GM23248 (cell line): ENCODE measurements around the gene SLC38A2. TPM values are rescaled to one million over a fixed set of nuclear protein-coding genes. Genes with fewer than 3 reads are reported as not detected.

Experiments used
- DNase-seq: peaks from one replicate; pipeline ENCODE4 v3.0.0-alpha.2; 2015
- H2AFZ ChIP-seq: fragments of 200-600 bp; sonication (generic); 2 replicates; pipeline ENCODE4 v1.6.1; 2016; ENCODE audit warnings: antibody characterized with exemption
- H3F3A ChIP-seq: fragments of 200-600 bp; sonication (generic); 2 replicates; pipeline ENCODE4 v1.6.1; 2016; ENCODE audit warnings: mild to moderate bottlenecking, antibody characterized with exemption, mixed run types; ENCODE audit not compliant: insufficient read depth
- H3K27ac ChIP-seq: fragments of 200-600 bp; sonication (generic); 2 replicates; pipeline ENCODE4 v1.5.1; 2016; ENCODE audit warnings: mild to moderate bottlenecking
- H3K27me3 ChIP-seq: fragments of 200-600 bp; sonication (generic); replicated peaks from 2 replicates; pipeline ENCODE4 v1.6.1; 2016; ENCODE audit warnings: mild to moderate bottlenecking; ENCODE audit not compliant: insufficient read depth
- H3K36me3 ChIP-seq: fragments of 200-600 bp; sonication (generic); 2 replicates; pipeline ENCODE4 v1.6.1; 2016; ENCODE audit warnings: low read depth, mild to moderate bottlenecking
- H3K4me1 ChIP-seq: fragments of 200-600 bp; sonication (generic); 2 replicates; pipeline ENCODE4 v1.6.1; 2016; ENCODE audit warnings: mild to moderate bottlenecking; ENCODE audit not compliant: insufficient read depth
- H3K4me2 ChIP-seq: fragments of 200-600 bp; sonication (generic); one replicate; pipeline ENCODE4 v1.6.1; 2016; ENCODE audit warnings: mild to moderate bottlenecking; ENCODE audit not compliant: unreplicated experiment
- H3K4me3 ChIP-seq: fragments of 200-600 bp; sonication (generic); 2 replicates; pipeline ENCODE4 v1.5.1; 2016; ENCODE audit warnings: mild to moderate bottlenecking
- H3K79me2 ChIP-seq: fragments of 200-600 bp; sonication (generic); 2 replicates; pipeline ENCODE4 v1.6.1; 2016; ENCODE audit warnings: mild to moderate bottlenecking; ENCODE audit not compliant: insufficient read depth
- H3K9ac ChIP-seq: fragments of 200-600 bp; sonication (generic); 2 replicates; pipeline ENCODE4 v1.6.1; 2016; ENCODE audit warnings: mild to moderate bottlenecking
- H3K9me2 ChIP-seq: fragments of 200-600 bp; sonication (generic); 2 replicates; pipeline ENCODE4 v1.6.1; 2016; ENCODE audit warnings: mixed run types, mild to moderate bottlenecking, moderate library complexity; ENCODE audit not compliant: insufficient read depth
- H3K9me3 ChIP-seq: fragments of 200-600 bp; sonication (generic); one replicate; pipeline ENCODE4 v1.6.1; 2017; ENCODE audit warnings: low read depth
- H4K20me1 ChIP-seq: fragments of 200-600 bp; sonication (generic); 2 replicates; pipeline ENCODE4 v1.6.0; 2016; ENCODE audit not compliant: insufficient read depth
- EZH2 ChIP-seq: fragments of 200-600 bp; sonication (generic); IDR thresholded peaks from 2 replicates; pipeline ENCODE4 v1.6.1; 2018; ENCODE audit warnings: antibody characterized with exemption, mild to moderate bottlenecking; ENCODE audit not compliant: insufficient read depth, poor library complexity, severe bottlenecking
- EZH2phosphoT487 ChIP-seq: fragments of 200-600 bp; sonication (generic); IDR thresholded peaks from 2 replicates; pipeline ENCODE4 v1.6.1; 2018; ENCODE audit warnings: antibody characterized with exemption, moderate library complexity, mild to moderate bottlenecking, low read depth; ENCODE audit not compliant: insufficient read depth
- WGBS, 2 experiments: methylation state at CpG; one replicate each; pipeline ENCODE4 v1.1.6; 2015 to 2017; ENCODE audit warnings: low lambda C conversion rate in 2 of 2, low coverage in 1 of 2; ENCODE audit errors: missing lambda C conversion rate in 2 of 2; 5-methylcytosine and 5-hydroxymethylcytosine counted together
- in situ Hi-C: fragments of 300-500 bp; cut with MboI; formaldehyde crosslinking; loops from 2 replicates; pipeline ENCODE4 v1.15.0; 2020
- polyA plus RNA-seq: library from polyadenylated mRNA; unstranded; fragments of >200 nt; fragmentation: Nextera tagmentation; extraction: Ambion mirVana; gene quantifications from 2 replicates; pipeline ENCODE4 v1.2.1, GENCODE V29; 2016
- total RNA-seq: library from RNA; depleted of rRNA; stranded (reverse); fragments of >200 nt; shearing (Covaris generic); gene quantifications from 2 replicates; pipeline ENCODE4 v1.2.3, GENCODE V29; 2014

SLC38A2 gene
- total and polyA plus RNA-seq, 2 experiments from 2014 or later, result 683 to 1,383 TPM

DNA sequence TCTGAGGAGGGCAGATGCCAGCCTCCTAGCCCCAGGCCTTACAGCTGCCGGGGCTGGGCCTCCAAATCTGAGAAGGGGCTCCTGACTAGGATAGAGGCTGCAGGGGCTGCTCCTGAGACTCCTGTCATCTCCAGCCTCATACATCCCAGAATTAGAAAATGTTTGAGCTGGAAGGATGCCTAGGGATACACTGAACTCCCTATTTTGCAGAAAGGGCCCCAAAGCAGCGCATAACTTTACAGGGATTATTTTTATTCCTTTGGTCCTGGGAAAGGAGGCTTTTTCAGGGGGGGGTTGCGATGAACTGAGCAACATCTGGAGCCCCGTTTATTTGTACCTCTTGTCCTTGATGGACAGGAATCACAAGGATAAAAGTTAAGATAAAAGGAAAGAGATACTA lies 35.9 kb upstream of the SLC38A2 start:
- peaks cover 49% of the 10 kb centered on the region for H3K4me1 ChIP-seq
- no peak for TF ChIP-seq EZH2
- TF ChIP-seq EZH2phosphoT487, result no peak
- H3K9me2 ChIP-seq, result no peaks in the 10 kb centered on the region
- no peaks in the 10 kb centered on the region for H4K20me1 ChIP-seq
- in situ Hi-C loops, result no loop called here
- no peaks in the 10 kb centered on the region for H3K36me3 ChIP-seq
- no peak overlapping the region for H3K9ac ChIP-seq
- no peak overlapping the region for H2AFZ ChIP-seq
- H3K4me2 ChIP-seq, result no peak overlapping the region
- H3K79me2 ChIP-seq, result no peaks in the 10 kb centered on the region
- peaks cover 26% of the 10 kb centered on the region for H3F3A ChIP-seq
- no peaks in the 10 kb centered on the region for H3K9me3 ChIP-seq
- H3K27ac ChIP-seq, result no peak overlapping the region
- no peaks in the 10 kb centered on the region for H3K27me3 ChIP-seq
- no peak overlapping the region for H3K4me3 ChIP-seq
- WGBS, 2 experiments, result 97 to 98% methylated on average over 4 of the region's 4 CpGs
- DNase-seq, result no peak

GRCh38 chr12:46407361-46407760 lies 34.8 kb upstream of the SLC38A2 start:
- H3K27me3 ChIP-seq, result no peaks in the 10 kb centered on the region
- peaks cover 59% of the 10 kb centered on the region for H3K4me1 ChIP-seq
- H3K36me3 ChIP-seq, result no peaks in the 10 kb centered on the region
- no peaks in the 10 kb centered on the region for H4K20me1 ChIP-seq
- peak; percentile 28 for DNase-seq
- no peak overlapping the region for H3K9ac ChIP-seq
- H3K4me3 ChIP-seq, result no peak overlapping the region
- no peak overlapping the region for H3K27ac ChIP-seq
- in situ Hi-C loops, result no loop called here
- H3F3A ChIP-seq, result peaks cover 35% of the 10 kb centered on the region
- no peak overlapping the region for H3K4me2 ChIP-seq
- no peak overlapping the region for H2AFZ ChIP-seq
- no peaks in the 10 kb centered on the region for H3K9me3 ChIP-seq
- H3K79me2 ChIP-seq, result no peaks in the 10 kb centered on the region
- TF ChIP-seq EZH2phosphoT487 (no peak), EZH2 (no peak)
- WGBS, 2 experiments, result 56 to 67% methylated on average over 2 of the region's 2 CpGs
- no peaks in the 10 kb centered on the region for H3K9me2 ChIP-seq

GRCh38 chr12:46406352-46407027 lies 33.9 kb upstream of the SLC38A2 start:
- DNase-seq, result peak; percentile 17
- H3F3A ChIP-seq, result peaks cover 44% of the 10 kb centered on the region

DNA sequence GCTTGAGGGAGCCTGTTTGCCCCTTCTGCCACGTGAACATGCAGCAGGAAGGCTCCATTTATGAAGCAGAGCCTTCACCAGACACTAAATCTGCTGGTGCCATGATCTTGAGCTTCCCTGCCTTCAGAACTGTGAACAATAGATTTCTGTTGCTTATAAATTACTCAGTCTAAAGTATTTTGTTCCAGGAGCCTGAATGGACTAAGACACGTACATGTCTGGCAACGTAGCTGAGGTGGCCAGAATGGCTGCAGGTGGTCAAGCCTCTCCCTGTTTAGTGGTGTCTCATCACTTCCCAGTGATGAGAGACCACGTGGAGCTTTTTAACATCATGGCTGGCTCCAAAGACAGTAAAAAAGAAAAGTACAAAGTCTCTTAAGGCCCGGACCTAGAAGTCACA lies 32.2 kb upstream of the SLC38A2 start:
- Histone ChIP-seq H3F3A (peaks cover 60% of the 10 kb centered on the region), H3K27ac (peak overlapping the region; percentile 78), H3K4me3 (no peak overlapping the region), H3K36me3 (no peaks in the 10 kb centered on the region), H3K9me3 (no peaks in the 10 kb centered on the region), H3K4me2 (peak overlapping the region; percentile 74), H2AFZ (no peak overlapping the region), H3K4me1 (peaks cover 70% of the 10 kb centered on the region), H3K79me2 (no peaks in the 10 kb centered on the region), H3K9ac (no peak overlapping the region), H3K27me3 (no peaks in the 10 kb centered on the region), H3K9me2 (no peaks in the 10 kb centered on the region), H4K20me1 (no peaks in the 10 kb centered on the region)
- WGBS, 2 experiments, result 70 to 80% methylated on average over 5 of the region's 5 CpGs
- TF ChIP-seq EZH2 (no peak), EZH2phosphoT487 (no peak)
- in situ Hi-C loops, result no loop called here
- no peak for DNase-seq

More at GRCh38 chr12:46406352-46407027, 33.9 kb upstream of the SLC38A2 start:
- H3K9ac ChIP-seq, result no peak overlapping the region
- no peaks in the 10 kb centered on the region for H3K79me2 ChIP-seq
- no peak overlapping the region for H2AFZ ChIP-seq
- no peaks in the 10 kb centered on the region for H3K9me3 ChIP-seq
- WGBS, 2 experiments, result 24 to 29% methylated on average over 1 of the region's 1 CpG
- H3K27me3 ChIP-seq, result no peaks in the 10 kb centered on the region
- no peak overlapping the region for H3K27ac ChIP-seq
- H4K20me1 ChIP-seq, result no peaks in the 10 kb centered on the region
- no peaks in the 10 kb centered on the region for H3K36me3 ChIP-seq
- no peak for TF ChIP-seq EZH2phosphoT487
- no peak for TF ChIP-seq EZH2
- in situ Hi-C loops, result no loop called here
- H3K9me2 ChIP-seq, result no peaks in the 10 kb centered on the region
- H3K4me3 ChIP-seq, result no peak overlapping the region
- peaks cover 68% of the 10 kb centered on the region for H3K4me1 ChIP-seq
- H3K4me2 ChIP-seq, result no peak overlapping the region

GRCh38 chr12:46404225-46404631 lies 31.7 kb upstream of the SLC38A2 start:
- no peaks in the 10 kb centered on the region for H3K79me2 ChIP-seq
- H3K4me1 ChIP-seq, result peaks cover 70% of the 10 kb centered on the region
- H4K20me1 ChIP-seq, result no peaks in the 10 kb centered on the region
- peak overlapping the region; percentile 74 for H3K4me2 ChIP-seq
- H3K4me3 ChIP-seq, result no peak overlapping the region
- H3K9me2 ChIP-seq, result no peaks in the 10 kb centered on the region
- H3F3A ChIP-seq, result peaks cover 64% of the 10 kb centered on the region
- H3K27me3 ChIP-seq, result no peaks in the 10 kb centered on the region
- no peak overlapping the region for H2AFZ ChIP-seq
- no peaks in the 10 kb centered on the region for H3K9me3 ChIP-seq
- no peak for TF ChIP-seq EZH2phosphoT487
- no peak for TF ChIP-seq EZH2
- H3K27ac ChIP-seq, result peak overlapping the region; percentile 78
- peak; percentile 72 for DNase-seq
- in situ Hi-C loops, result no loop called here
- no peaks in the 10 kb centered on the region for H3K36me3 ChIP-seq
- H3K9ac ChIP-seq, result peak overlapping the region; percentile 51
- 0% methylated on average over 1 of the region's 1 CpG for WGBS, 2 experiments
